Measurements from ENCODE around the gene TMEM62. TPM values are rescaled to one million over a fixed set of nuclear protein-coding genes. Genes with fewer than 3 reads are reported as not detected.
A peak's percentile ranks its signal among the peaks of the same experiment; 100 is the strongest.

The TMEM62 gene
- total and polyA plus RNA-seq, 2 of the 8 experiments (the other 6 are each of a cell fraction or from before 2014, with no cell fraction given) = 2.0 to 4.0 TPM

- Histone ChIP-seq H3K56ac (replicated peaks; ENCODE audit: insufficient read length, low read depth, low read length) (peak within 1 kb of the TSS; percentile 65), H4K91ac (replicated peaks; ENCODE audit: insufficient read length, low read length) (no peak within 1 kb of the TSS), H2AK5ac (ENCODE audit: low read depth, low read length) (no peak within 1 kb of the TSS), H3K79me1 (ENCODE audit: low read depth, low read length) (peaks cover 5% of the 10 kb centered on the region; the same call in 1 of the 2 replicates), H2BK12ac (ENCODE audit: low read depth, low read length) (no peak within 1 kb of the TSS), H3K27ac (ENCODE audit: low read depth, low read length) (peak within 1 kb of the TSS; percentile 68; the same call in 1 of the 2 replicates), H3K27me3 (replicated peaks in 1 of 4; ENCODE audit: control insufficient read depth in 3 of 4, extremely low read depth in 1 of 4, insufficient read depth in 3 of 4, low read length in 3 of 4) (no peaks in the 10 kb centered on the region), H3K36me3 (ENCODE audit: control insufficient read depth in 2 of 4, insufficient read depth in 4 of 4, low read length in 3 of 4) (peaks cover 0 to 4% (median 0%) of the 10 kb centered on the region in 4 experiments; a peak in 1 of 8 replicates), H3K23ac (ENCODE audit: insufficient read length) (no peak within 1 kb of the TSS), H3K4me2 (ENCODE audit: insufficient read depth in 1 of 2, low read depth in 2 of 2, low read length in 2 of 2) (peak within 1 kb of the TSS; percentile 82 to 89), H4K8ac (ENCODE audit: extremely low read depth, insufficient read depth, low read length) (peak within 1 kb of the TSS; percentile 68; the same call in 1 of the 2 replicates), H3K4ac (replicated peaks; ENCODE audit: insufficient read length, low read depth, low read length) (peak within 1 kb of the TSS; percentile 36), H3K4me1 (replicated peaks in 1 of 4; ENCODE audit: control insufficient read depth in 3 of 4, insufficient read depth in 4 of 4, low read length in 3 of 4) (no peaks in the 10 kb centered on the region), H3K9ac (replicated peaks in 1 of 4; ENCODE audit: extremely low read depth in 1 of 4, low read depth in 3 of 4, low read length in 3 of 4) (peak within 1 kb of the TSS; percentile 35 to 84 (median 70)), H3K18ac (ENCODE audit: extremely low read depth, low read length) (no peak within 1 kb of the TSS), H4K20me1 (replicated peaks in 1 of 2; ENCODE audit: control insufficient read depth in 1 of 2, insufficient read depth in 2 of 2, low read length in 2 of 2) (no peaks in the 10 kb centered on the region), H3K9me3 (ENCODE audit: insufficient read depth in 2 of 2, low read depth in 1 of 2, low read length in 1 of 2) (no peaks in the 10 kb centered on the region), H2AFZ (ENCODE audit: low read length) (peak within 1 kb of the TSS; percentile 86), H3K4me3 (ENCODE audit: extremely low read depth in 1 of 4, insufficient read depth in 2 of 4, low read depth in 3 of 4, low read length in 4 of 4) (peak within 1 kb of the TSS; percentile 72 to 93 (median 90)), H3K79me2 (ENCODE audit: control insufficient read depth in 1 of 2, insufficient read depth in 2 of 2, low read length in 2 of 2) (peaks cover 0 to 35% of the 10 kb centered on the region in 2 experiments; a peak in 3 of 4 replicates), H3K14ac (ENCODE audit: insufficient read length) (no peak within 1 kb of the TSS), H2BK20ac (ENCODE audit: low read length) (no peak within 1 kb of the TSS), H2BK120ac (replicated peaks; ENCODE audit: low read depth, low read length) (no peak within 1 kb of the TSS), H2BK5ac (ENCODE audit: low read depth, low read length) (peak within 1 kb of the TSS; percentile 19; the same call in 1 of the 2 replicates), H2BK15ac (ENCODE audit: low read length) (no peak within 1 kb of the TSS), H4K5ac (ENCODE audit: insufficient read length, low read depth, low read length) (peak within 1 kb of the TSS; percentile 37), H3K23me2 (ENCODE audit: low read depth, low read length) (no peaks in the 10 kb centered on the region; the same call in 1 of the 2 replicates)
- ChIA-PET CTCF (ENCODE audit: partially characterized antibody) (interaction anchor here (0.9 to 1.6 kb wide), 4 partner anchors 15 to 179 kb away, joined by 3 to 6 read pairs (median 4); no protein-coding TSS in a partner anchor), POLR2A (ENCODE audit: partially characterized antibody) (interaction anchor here (0.7 to 1.5 kb wide), 4 partner anchors 8 to 21 kb away, joined by 3 to 7 read pairs (median 4); no protein-coding TSS in a partner anchor)
- FAIRE-seq (peak; percentile 77), DNase-seq (ENCODE audit: low read depth in 1 of 2, low spot score in 2 of 2) (peak; percentile 80 to 85)
- 4% methylated on average over 26 of the region's 33 CpGs; no CpG with 5 or more reads in 1 of the 2 experiments for WGBS, 2 experiments (ENCODE audit: extremely low coverage in 1 of 2, insufficient coverage in 1 of 2, insufficient read length in 1 of 2, insufficient replicate concordance in 2 of 2, low coverage in 1 of 2, low lambda C conversion rate in 2 of 2, missing lambda C conversion rate in 1 of 2)
- TF ChIP-seq, protein P1, sequence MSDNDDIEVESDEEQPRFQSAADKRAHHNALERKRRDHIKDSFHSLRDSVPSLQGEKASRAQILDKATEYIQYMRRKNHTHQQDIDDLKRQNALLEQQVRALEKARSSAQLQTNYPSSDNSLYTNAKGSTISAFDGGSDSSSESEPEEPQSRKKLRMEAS (IDR thresholded peaks at IDR 0.05) = peak; percentile 37; the same call in 1 of the 2 replicates
- no peak for TF ChIP-seq MAFK (IDR thresholded peaks at IDR 0.05; ENCODE audit: low read depth, low read length)
- TF ChIP-seq SP1 (IDR thresholded peaks at IDR 0.05; ENCODE audit: low read depth, low read length) = 0 out of 2 replicates have a peak, but pooled peaks have one; percentile 40
- TF ChIP-seq CTCF (IDR thresholded peaks at IDR 0.05; ENCODE audit: control extremely low read depth in 1 of 3, insufficient read depth in 1 of 3, low read depth in 1 of 3, low read length in 3 of 3) = no peak
- no peak for TF ChIP-seq RXRA (IDR thresholded peaks at IDR 0.05; ENCODE audit: insufficient read depth, low read depth, low read length)
- peak; percentile 92 for TF ChIP-seq TAF1 (IDR thresholded peaks at IDR 0.05; ENCODE audit: low read depth, low read length)
- TF ChIP-seq TBP (IDR thresholded peaks at IDR 0.05; ENCODE audit: low read depth, low read length) = peak; percentile 91
- TF ChIP-seq SP4 (IDR thresholded peaks at IDR 0.05; ENCODE audit: low read length) = peak; percentile 36; the same call in 1 of the 2 replicates
- TF ChIP-seq BCL11A (IDR thresholded peaks at IDR 0.05; ENCODE audit: low read depth in 2 of 2, low read length in 2 of 2) = no peak
Observed at GRCh38 chr15:43105778-43106485, 27.5 kb upstream of the TMEM62 start, which contains the start of gene UBR1. Gene UBR1 (minus strand): TSS chr15:43106038. CDS start chr15:43106022, 16 bp downstream.
